ENCODE data around the gene PSMD6.

The PSMD6 gene

DNA sequence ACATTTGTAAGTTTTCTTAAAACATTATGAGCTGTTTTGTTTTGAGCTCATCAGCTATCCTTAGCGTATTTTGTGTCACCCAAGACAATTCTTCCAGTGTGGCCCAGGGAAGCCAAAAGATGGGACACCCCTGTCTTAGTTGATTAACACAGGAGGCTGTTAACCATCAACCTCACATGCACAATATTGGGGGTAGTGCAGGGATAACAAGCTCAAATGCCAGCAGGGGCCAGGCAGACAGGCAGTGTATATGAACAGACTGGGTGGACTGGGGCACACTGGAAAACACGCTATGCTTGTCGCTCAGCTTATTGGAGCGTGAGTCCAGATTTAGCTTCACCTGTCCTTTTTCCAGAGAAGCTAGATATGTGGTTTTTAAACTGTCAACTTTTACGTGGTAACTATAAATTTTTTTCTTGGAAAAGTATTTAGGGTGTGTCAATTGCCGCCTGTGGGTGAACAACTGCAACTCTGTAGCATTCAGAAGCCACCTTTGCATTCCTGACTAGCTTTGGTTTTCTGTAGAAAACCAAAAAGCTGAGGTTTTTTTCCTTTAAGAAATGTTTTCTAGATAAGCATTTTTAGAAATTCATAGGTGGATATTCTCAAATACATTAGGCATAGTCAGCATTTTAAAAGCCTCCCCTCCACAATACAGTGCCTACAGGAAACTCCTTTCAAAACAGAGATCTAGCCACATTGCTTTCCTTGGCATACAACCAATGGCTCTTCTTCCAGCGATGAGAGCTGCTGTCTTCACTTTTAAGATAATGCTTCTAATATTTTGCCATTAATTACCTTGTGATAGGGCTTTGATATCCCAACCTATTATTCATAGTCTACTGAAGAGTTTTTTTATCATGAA lies 14.6 kb downstream of the PSMD6 start:
- DNase-seq (ENCODE audit: low spot score) = no peak

DNA sequence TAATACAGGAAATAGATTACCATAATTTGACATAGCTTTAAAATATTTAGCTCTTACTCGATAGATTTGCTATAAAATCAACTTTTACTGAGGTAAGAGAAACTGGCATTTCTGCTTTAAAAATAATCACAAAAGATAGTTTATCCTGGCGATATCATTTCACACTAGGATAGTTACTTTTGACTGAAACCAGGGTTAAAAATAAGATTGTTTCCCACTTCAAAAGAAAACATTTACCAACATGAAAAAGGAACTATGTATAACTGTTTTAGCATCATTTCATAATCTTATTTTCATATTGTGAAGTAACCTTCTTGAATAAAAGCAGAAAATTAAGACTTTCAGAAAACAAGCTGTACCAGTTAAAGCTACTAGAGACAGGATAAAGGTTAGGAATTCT lies 15.3 kb downstream of the PSMD6 start:
- no peak for DNase-seq (ENCODE audit: low spot score)

DNA sequence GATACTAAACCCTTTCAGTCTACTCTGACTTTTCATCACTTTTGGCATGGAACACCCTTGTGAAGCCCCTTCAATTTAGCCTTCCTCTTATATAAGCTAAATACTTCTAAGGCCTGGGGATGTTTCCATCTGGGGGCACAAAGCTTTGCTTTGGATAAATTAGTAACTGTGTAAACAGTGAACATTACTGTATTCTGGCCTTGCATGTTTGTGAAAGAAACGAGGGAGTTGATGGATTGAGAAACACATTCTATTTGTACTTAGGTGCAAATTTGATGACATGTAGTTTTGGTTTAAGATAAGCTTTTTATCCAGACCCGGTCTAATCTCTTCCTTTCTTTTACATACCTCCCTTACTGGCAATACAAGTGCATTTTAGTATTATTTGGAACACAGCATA lies 19.7 kb downstream of the PSMD6 start:
- DNase-seq (ENCODE audit: low spot score) = no peak

DNA sequence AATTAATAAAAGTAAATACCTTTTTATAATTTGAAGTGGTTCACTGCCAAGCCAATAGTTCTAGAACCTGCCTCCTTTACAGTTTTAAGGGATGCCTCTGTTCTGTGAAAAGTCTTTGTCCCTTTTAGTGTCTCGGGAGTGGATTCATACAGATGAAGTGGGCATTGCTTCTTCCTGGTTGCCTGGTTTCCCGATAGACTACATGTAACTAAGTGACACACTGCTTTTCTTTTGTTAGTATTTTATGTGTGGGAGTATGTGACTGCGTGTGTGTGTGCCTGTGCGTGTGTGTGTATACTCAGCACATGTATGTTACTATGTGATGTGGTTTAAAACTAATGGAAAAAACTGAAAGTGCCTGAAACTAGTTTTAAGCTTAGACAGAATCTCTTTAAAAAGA lies 21.1 kb downstream of the PSMD6 start:
- no peak for DNase-seq (ENCODE audit: low spot score)

DNA sequence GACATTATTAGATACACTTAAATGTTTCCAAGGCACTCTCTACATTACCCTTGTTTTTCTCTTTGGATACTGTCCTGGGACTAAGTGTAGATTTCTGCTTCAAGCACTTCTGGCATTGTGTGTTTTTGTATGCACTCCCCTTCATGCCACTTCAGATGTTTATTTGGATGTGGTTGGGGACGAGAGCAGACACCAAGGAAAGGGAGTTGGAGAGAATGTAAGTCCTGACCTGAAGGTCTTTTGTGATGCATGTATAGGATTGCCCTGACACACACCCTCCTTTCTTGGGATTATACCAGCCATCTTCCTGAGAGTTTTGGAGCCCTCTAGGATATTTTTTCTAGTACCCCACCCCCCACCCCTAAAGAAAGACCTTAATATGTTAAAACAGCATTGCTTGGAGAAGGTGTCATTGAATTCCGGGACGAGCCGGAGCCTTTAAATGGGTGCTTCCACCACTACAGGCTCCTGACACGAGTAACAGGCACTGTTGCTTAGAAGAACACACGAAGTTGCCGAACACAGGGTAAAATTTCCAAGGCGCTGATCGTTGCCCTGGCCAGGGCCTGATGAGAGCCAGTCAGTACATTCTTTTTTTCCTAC lies 22.7 kb downstream of the PSMD6 start:
- no peak for DNase-seq (ENCODE audit: low spot score)

DNA sequence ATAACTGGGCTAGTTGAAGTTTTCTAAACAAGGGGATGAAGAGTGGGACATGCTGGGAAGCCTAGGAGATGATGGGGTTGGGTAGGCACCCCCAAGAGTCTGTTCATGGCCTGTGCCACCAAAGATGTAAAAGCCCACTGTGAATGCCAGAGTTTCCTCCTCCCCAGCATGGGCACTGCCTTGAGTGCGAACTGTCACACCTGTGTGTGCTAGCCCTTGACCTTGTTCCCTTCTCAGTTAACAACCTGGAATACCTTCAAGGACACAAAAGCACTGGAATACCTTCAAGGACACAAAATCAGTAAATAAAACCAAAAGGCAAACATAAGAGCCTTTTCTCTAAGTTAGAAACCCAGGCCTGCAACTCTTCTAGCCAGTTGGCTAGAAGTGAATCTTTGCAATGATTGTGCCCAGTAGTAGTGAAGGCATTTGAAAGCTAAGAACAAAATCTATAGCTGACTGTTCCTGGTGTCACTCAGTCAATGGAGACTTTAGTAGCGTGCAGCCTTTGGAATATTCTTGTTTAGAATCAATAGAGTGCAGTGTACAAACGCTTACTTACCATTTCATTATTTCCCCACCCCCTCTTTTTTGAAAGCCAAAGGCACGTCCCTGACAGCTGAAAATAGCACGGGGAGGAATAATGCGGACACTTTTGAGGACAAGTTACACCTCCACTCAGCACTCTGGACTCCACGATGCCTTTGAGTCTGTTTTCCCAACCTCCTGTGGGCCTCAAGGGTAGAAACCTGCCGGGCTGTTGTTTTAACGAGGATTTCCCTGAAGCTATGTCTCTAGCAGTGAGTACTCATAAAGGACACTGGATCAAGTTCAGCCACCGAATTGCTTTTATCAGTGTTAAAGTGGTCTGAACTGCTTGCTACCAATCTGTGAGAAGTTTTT lies 24.2 kb downstream of the PSMD6 start:
- DNase-seq (ENCODE audit: low spot score) = no peak

DNA sequence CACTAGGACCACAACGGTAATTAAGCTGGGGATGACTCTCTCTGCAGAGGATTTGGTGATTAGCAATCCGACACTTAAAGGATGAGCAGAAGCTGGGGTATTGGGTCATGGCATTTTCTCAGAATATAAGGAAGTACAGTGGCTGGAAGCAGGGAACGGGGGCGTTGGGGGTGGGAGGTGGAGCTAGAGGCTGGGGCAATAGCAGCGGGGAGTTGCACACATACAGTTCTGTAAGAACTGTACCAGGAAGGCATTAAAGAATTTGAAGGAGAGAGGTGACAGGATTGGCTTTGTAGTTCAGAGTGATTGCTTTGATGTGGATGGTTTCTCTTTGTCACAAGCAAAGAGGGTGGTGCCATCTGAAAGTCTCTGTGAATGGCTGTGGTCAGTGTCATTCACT lies 28.2 kb downstream of the PSMD6 start:
- no peak for DNase-seq (ENCODE audit: low spot score)

DNA sequence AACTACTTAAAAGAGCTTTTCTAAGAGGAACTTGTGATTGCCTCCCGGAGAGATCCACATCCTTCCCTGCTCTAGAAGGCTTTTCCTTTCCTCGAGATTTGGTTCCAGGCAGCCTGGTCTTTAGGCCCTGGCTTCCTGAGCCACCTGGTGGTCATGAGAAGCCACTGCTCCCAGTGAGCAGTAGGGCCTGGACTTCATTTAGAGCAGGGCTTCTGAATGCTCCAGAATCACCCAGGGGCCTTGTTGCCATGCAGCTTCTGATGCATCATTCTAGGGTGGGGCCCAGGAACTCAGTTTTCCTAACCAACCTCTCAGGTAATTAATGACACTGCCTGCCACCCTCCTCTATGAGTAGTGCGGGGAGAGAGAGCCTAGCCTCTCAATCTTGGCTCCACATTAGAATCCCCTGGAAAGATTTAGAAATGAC lies 29.6 kb downstream of the PSMD6 start:
- DNase-seq (ENCODE audit: low spot score) = peak; percentile 66

DNA sequence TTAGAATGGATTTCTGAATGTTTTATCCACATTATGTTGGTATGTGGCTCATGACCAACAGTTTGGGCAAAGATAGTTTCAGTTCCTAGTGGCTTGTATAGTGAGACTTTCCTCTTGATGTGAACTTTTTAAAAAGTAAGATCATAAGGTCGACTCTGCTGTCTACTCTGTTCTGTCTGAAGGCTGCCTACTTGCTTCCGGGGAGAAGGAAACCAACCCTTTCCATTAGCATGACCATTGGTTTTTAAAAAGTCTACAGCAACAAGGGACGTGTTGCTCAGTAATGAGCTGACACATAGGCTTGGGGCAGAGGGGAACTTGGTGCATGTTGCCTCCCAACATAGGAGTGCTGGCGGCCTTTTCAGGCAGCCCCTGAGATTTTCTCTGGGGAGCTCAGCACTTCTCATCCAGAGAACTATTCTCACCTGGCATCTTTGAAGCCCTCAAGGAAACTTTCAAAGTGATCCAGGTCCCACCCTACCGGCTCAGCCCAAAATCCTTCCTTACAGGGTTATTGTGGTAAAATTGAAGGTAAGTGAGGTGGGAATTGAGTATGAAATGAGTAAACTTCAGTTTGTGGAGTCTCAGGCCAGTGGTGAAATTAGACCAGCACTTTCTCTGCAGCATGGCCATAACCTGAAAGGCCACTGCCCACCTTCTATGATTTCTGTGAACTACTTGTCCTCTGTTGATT lies 30.6 kb downstream of the PSMD6 start:
- no peak for DNase-seq (ENCODE audit: low spot score)

DNA sequence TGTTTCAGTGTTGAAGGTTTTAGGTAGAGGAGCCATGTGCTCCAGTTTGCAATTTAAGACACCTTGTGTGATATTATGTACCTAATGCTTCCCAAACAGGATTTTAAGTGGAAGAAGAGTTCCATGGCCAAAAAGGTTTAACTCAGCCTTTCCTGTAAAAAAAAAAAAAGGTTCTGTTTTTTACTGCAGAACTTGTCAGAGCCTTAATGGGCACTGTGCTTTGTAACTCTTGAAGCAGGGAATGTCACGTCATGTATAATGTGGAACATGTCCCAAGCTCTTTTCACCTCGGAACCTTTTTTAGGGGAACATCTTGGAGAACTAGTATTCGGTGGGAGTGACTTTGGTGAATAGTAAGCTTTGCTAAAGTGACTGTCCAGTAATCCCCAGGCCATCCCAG lies 31.6 kb downstream of the PSMD6 start:
- no peak for DNase-seq (ENCODE audit: low spot score)

DNA sequence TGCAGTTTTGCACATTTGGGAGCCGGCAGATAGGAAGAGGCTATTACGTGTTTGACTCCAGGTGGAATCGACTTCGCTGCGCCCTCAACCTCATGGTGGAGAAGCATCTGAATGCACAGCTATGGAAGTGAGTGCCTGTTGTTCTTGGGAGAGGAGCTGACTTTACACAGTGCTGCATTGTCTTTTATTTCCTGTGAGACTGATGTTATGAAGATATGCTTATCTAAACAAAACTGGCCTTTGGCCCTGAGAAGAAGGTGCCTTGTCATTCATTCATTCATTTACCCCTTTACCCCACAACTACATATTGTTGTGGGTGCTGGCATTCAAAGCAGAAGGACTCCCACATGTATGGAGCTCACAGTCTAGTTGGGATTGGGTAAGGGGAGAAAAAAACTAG lies 32.6 kb downstream of the PSMD6 start:
- DNase-seq (ENCODE audit: low spot score) = no peak

DNA sequence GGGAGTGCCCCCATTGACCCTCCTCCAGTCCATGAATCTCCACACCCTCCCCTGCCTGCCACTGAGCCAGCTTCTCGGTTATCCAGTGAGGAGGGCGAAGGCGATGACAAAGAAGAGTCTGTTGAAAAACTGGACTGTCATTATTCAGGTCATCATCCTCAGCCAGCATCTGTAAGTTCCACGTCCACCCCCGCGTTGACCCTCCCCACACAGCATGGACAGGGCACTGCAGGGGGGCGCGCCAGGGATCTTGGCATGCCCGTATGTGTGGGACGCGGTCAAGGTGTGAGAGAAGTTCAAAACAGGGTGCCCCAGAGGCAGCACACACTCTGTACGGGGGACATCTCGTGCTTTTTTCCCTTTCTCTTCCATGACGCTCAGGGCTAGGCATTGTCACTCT lies 33.1 kb downstream of the PSMD6 start:
- no peak for DNase-seq (ENCODE audit: low spot score)

DNA sequence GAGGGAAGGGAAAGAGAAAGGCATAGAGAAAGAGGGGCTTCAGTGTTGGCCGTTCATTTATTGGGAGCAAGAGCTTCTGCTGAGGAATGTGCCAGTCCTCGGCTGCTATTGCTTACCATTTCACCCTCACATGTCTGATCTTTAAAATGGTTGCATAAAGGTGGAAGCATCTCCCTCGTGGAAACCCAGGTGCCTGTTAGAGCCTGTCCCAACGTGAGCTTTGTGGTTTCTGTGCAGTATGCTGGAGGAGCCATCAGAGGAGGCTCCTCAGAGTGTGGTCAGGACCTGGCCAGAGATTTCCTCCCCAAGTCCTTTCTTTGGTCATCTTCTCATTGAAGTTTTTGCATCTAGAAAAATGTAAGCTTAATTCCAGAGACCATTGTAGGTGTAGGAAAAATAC lies 34.4 kb downstream of the PSMD6 start:
- no peak for DNase-seq (ENCODE audit: low spot score)

DNA sequence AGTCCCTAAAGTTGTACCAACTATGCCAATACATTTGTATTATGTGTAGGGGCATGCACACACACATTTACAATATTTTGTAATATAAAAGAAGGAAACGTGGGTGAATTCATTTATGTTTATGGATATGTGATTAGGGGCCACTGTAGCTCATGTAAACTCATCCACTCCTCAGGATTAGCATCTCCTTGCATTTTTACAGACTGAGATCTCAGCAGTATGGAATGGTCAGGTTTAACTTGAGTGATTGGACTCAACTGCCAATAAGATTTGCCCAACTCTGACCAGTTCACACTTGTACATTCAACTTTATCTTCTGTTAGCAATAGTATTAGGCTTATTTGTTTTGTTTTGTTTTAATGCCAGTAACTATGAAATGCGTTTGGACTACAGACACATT lies 36.5 kb downstream of the PSMD6 start:
- no peak for DNase-seq (ENCODE audit: low spot score)

DNA sequence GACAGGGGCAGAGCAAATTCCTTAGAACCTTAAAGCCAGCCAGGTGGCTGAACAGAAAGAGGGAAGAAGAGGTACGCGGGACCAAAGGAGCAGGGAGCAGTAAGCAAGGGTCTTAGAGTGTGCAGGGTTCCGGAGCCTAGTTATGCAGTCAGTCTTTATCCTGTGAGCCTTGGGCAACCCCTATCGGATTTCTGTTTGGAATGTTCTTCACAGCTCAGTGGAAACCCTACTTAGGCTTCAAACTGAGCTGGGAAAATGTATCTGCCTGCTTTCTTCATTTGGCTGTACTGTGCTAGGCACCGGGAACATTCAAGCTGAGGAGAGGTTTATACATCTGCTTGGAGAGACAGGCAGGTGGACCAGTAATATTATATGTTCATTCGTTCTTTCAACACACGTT lies 37.1 kb downstream of the PSMD6 start:
- DNase-seq (ENCODE audit: low spot score) = no peak

DNA sequence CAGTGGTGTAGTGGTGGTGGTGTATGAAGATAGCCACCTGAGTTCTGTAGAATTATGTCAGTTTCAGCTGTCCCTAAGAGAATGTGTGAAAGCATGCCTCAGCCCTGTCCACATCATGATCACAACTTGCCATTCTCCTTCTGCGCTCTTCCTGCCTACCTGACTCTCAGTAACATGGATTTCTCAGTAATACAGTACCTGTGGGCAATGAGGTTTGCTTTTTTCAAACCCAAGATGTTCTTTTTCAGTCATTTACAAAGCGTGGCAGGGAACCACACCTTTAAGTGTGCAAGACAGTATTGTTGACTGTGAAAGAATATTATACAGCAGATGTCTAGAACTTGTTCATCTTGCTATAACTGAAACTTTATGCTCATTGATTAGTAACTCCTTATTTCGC lies 38.9 kb downstream of the PSMD6 start:
- DNase-seq (ENCODE audit: low spot score) = no peak

DNA sequence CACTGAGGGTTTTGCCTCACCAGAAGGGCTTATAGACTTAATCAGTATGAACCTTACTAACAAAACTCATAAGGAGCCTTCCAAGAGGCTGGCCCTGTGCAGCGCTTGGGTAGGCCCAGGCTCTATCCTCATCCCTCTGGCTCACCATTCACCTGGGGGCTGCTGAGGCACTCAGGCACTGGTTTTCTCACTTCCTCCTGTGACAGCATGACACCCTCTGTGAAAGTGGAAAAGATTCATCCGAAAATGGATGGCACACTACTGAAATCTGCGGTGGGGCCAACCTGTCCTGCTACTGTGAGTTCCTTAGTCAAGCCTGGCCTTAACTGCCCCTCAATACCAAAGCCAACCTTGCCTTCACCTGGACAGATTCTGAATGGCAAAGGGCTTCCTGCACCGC lies 41.3 kb downstream of the PSMD6 start:
- DNase-seq (ENCODE audit: low spot score) = no peak

DNA sequence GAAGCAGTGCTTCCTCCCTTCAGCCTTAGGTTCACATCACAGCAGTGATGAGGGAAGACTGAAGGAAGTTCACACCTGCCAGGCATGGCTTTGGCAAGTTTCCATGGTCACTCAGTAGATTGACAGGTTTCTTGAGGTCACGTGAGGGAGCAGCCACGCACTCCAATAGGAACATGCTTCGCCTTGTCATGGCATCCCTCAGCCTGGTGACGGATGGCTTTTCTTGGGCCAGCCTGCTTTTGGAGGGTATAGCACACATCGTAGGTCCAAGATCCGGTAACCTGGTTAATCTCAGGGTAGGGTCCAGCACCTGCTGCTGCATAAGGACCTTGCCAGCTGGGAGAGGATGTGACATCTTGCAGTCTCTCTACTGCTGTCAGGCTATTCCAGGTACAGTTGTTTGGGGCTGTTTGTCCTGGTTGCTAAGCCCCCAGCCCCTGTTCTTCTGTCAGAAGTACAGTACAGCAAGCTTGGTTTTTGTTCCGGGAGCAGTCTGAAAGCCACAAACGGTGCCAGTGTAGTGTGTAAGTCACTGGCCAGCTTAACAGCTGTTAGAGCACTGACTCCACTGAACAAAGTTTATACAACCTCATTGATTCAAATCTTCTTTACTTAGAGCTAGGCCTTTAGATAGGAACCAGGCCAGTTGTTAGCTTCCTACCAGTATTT lies 42.3 kb downstream of the PSMD6 start:
- peak; percentile 31 for DNase-seq (ENCODE audit: low spot score)

DNA sequence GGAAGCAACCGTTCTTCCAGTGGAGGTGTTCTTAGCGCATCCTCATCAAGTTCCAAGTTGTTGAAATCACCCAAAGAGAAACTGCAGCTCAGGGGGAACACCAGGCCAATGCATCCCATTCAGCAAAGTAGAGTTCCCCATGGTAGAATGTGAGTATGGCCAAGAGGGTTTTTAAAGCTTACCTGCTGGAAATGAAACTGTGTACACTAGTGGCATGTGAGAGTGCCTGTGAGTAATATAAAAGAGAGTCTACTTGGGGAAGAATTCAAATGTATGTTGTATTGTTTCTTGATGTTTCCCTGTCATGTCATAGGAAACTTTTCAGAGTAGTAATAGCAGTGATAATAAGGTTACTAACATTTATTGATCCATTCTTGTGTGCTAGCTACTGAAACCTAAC lies 43.3 kb downstream of the PSMD6 start:
- no peak for DNase-seq (ENCODE audit: low spot score)

DNA sequence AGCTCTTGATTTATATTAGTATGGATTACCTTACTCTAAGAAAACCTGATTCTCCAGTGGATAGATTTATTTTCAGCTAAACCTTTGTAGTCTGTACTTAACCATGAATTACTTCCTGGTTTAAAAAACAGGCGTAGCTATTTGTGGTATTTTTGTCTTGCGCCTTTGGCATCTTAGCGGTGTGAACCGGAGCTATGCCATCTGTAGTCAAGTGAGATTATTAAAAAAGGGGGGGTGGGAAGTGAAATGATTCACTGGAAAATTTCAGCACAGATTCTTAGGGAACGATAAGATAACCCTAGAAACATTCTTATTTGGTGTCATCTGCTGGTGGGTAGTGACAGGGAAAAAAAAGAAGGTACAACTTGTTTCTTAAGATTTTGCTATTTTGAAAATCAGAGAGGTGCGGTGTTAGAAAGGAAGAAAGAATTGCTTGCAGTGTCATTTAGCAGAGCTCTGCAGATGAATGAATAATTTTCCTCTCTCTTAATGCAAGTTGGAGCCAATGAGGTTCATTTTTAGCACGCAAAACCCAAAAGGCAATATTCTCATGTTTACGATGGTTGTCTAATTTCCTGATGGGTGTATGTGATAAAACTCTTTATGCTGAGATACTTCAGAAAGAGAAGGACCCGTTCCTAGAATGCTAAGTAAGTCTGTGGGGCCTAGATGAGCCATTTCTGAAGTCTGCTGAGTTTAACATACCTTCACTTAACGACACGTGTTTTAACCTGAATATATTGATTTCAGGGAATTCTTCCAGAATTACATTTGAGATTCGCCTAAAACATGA lies 44.0 kb downstream of the PSMD6 start:
- peak; percentile 68 for DNase-seq (ENCODE audit: low spot score)

DNA sequence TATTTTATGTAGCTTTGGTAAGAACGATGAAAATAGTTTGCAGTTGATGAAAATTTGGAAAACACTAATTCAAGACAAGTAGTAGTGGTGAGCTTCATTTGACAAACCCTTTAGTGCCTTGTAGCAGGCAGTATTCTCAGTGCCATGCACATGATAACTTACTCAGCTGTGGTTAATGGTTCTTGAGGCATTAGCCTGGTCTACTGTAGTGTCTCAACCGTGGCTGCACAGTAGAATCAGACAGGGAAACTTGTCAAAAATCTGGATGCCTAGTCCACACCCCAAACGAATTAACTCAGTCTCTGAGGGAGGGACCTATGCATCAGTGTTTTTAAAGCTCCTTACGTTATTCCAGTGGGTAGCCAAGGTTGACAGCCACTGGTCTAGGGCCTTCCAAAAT lies 45.4 kb downstream of the PSMD6 start:
- DNase-seq (ENCODE audit: low spot score) = no peak

Measured in CD4-positive, alpha-beta T cell treated with Interleukin-15 for 4 hours (primary cell).